Left lung (tissue), 10 donors: Measurements from ENCODE around the gene SCO2. TPM values are rescaled to one million over a fixed set of nuclear protein-coding genes. Genes with fewer than 3 reads are reported as not detected.

Experiments used
- ATAC-seq: fragments of 200-7000 bp; cut with Tn5 transposase; one replicate; pipeline ENCODE4 v1.9.1; 2020; ENCODE audit warnings: moderate library complexity
- DNase-seq, 4 donors: peaks; one replicate each; pipeline ENCODE4 v3.0.0-alpha.2; 2013 to 2020
- H3K27ac ChIP-seq, 2 donors: fragments of 200-600 bp; sonication (generic) in 1 of 2; one replicate each; pipeline versions ENCODE4 v1.5.0 to v1.8.0; 2020 to 2021
- H3K27me3 ChIP-seq, 2 donors: fragments of 200-600 bp; sonication (generic) in 1 of 2; one replicate each; pipeline versions ENCODE4 v1.5.0 to v1.8.0; 2020 to 2021
- H3K36me3 ChIP-seq, 2 donors: fragments of 200-600 bp; sonication (generic) in 1 of 2; one replicate each; pipeline versions ENCODE4 v1.5.0 to v1.8.0; 2020 to 2021
- H3K4me1 ChIP-seq, 2 donors: fragments of 200-600 bp; one replicate each; pipeline ENCODE4 v1.8.0; 2021
- H3K4me3 ChIP-seq, 2 donors: fragments of 200-600 bp; sonication (generic) in 1 of 2; one replicate each; pipeline versions ENCODE4 v1.5.0 to v1.8.0; 2020 to 2021; ENCODE audit warnings: mild to moderate bottlenecking in 1 of 2
- H3K9me3 ChIP-seq, 2 donors: fragments of 200-600 bp; sonication (generic) in 1 of 2; one replicate each; pipeline versions ENCODE4 v1.5.0 to v1.8.0; 2020 to 2021
- intact Hi-C, 2 donors: fragments of 100-400 bp; cut with DNase I; formaldehyde crosslinking; loops; one replicate each; pipeline versions ENCODE4 v1.11.2 to v1.14.2; 2022
- polyA plus RNA-seq, 6 donors: library from polyadenylated mRNA; unstranded; fragments of 120-200 nt; gene quantifications; one replicate each; pipeline ENCODE4 v1.2.1, GENCODE V29; 2013; ENCODE audit not compliant: insufficient read length in 6 of 6
- total RNA-seq, 2 donors: library from RNA; stranded (reverse); fragmentation: NEBNext Ultra II Directional; extraction: Animal tissue kit (Norgen Biotek cat#: 25700); gene quantifications; one replicate each; pipeline ENCODE4 v1.2.1, GENCODE V29; 2021
- TF ChIP-seq, protein P1 (sequence below), 2 donors: fragments of 200-600 bp; sonication (generic) in 1 of 2; IDR thresholded peaks; one replicate each; pipeline versions ENCODE4 v1.5.0 to v1.8.0; 2021; ENCODE audit warnings: antibody characterized with exemption in 2 of 2
- donor health status: DM: no; HTN: yes; CAD: no.
- donor health status: DM: no; HTN: no; CAD: no.

SCO2 gene
- total and polyA plus RNA-seq, 8 donors, result 1.1 to 3.3 (median 2.3) TPM; not detected in 1

GRCh38 chr22:50546326-50547262 is 21.2 kb upstream of the SCO2 start:
- H3K27ac ChIP-seq, result no peak overlapping the region
- peaks cover 7 to 64% of the 10 kb centered on the region in 2 donors for H3K4me1 ChIP-seq
- TF ChIP-seq, protein P1, sequence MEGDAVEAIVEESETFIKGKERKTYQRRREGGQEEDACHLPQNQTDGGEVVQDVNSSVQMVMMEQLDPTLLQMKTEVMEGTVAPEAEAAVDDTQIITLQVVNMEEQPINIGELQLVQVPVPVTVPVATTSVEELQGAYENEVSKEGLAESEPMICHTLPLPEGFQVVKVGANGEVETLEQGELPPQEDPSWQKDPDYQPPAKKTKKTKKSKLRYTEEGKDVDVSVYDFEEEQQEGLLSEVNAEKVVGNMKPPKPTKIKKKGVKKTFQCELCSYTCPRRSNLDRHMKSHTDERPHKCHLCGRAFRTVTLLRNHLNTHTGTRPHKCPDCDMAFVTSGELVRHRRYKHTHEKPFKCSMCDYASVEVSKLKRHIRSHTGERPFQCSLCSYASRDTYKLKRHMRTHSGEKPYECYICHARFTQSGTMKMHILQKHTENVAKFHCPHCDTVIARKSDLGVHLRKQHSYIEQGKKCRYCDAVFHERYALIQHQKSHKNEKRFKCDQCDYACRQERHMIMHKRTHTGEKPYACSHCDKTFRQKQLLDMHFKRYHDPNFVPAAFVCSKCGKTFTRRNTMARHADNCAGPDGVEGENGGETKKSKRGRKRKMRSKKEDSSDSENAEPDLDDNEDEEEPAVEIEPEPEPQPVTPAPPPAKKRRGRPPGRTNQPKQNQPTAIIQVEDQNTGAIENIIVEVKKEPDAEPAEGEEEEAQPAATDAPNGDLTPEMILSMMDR (IDR thresholded peaks at IDR 0.05), result no peak
- no peaks in the 10 kb centered on the region for H3K36me3 ChIP-seq
- intact Hi-C loops, result no loop called here
- ATAC-seq, result no peak
- H3K4me3 ChIP-seq, result no peak overlapping the region
- no peak for DNase-seq
- peaks cover 33 to 42% of the 10 kb centered on the region in 2 donors for H3K27me3 ChIP-seq
- H3K9me3 ChIP-seq, result no peaks in the 10 kb centered on the region

GRCh38 chr22:50545522-50546325 is 20.3 kb upstream of the SCO2 start, which contains the start of gene KLHDC7B:
Gene KLHDC7B (plus strand): TSS chr22:50545899. CDS start chr22:50546244, 345 bp downstream.
- DNase-seq, result no peak
- H3K27ac ChIP-seq, result peak within 1 kb of the TSS; percentile 79 to 100
- intact Hi-C loops, result no loop called here

GRCh38 chr22:50544746-50545253 is 19.4 kb upstream of the SCO2 start:
- intact Hi-C loops, result no loop called here
- Histone ChIP-seq H3K9me3 (no peaks in the 10 kb centered on the region), H3K36me3 (no peaks in the 10 kb centered on the region), H3K4me3 (peak overlapping the region in 1 of 2 donors; percentile 23), H3K27me3 (peaks cover 33 to 37% of the 10 kb centered on the region in 2 donors), H3K27ac (peak overlapping the region; percentile 79 to 100), H3K4me1 (peaks cover 23 to 82% of the 10 kb centered on the region in 2 donors)
- ATAC-seq (peak; percentile 29), DNase-seq (peak in 2 of 4 donors; percentile 81 to 85)
- TF ChIP-seq, protein P1 (IDR thresholded peaks at IDR 0.05), result no peak

More at GRCh38 chr22:50545522-50546325, 20.3 kb upstream of the SCO2 start, which contains the start of gene KLHDC7B:
- TF ChIP-seq, protein P1 (IDR thresholded peaks at IDR 0.05), result no peak
- Histone ChIP-seq H3K27me3 (peaks cover 33 to 42% of the 10 kb centered on the region in 2 donors), H3K4me1 (peaks cover 13 to 73% of the 10 kb centered on the region in 2 donors), H3K36me3 (no peaks in the 10 kb centered on the region), H3K4me3 (no peak within 1 kb of the TSS), H3K9me3 (no peaks in the 10 kb centered on the region)
- ATAC-seq, result no peak

DNA sequence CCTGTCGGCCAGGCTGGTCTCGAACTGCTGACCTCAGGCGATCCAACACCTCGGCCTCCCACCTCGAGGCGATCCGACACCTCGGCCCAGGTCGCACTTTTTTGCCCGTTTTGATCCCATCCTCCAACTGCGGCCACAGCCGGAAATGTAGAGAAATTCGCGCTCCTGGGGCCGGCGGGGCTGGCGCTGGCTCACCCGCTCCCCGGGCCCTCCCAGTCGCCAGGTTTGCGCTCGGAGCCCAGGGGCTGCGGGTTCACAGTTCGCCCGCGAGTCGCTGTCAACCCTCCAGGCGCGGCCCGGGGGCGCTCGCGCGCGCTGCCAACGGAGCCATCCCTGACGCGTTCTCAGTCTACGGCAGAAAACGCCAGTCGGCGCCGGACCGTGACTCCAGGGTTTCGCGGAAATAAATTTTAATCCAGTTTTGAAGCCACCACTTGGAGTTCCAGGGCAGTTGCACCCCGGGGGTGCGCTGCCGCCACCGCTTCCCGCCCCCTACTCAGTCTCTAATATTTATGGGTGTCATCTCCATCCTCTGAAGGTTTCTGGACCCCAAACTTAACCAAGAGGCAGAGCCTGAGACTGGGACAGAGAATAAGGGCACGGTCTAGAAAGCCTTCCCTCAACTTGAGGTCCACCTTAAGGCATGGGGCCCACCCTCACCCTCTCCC is 18.8 kb upstream of the SCO2 start:
- Histone ChIP-seq H3K27ac (peak overlapping the region; percentile 79 to 100), H3K4me3 (peak overlapping the region in 1 of 2 donors; percentile 23), H3K36me3 (no peaks in the 10 kb centered on the region), H3K9me3 (no peaks in the 10 kb centered on the region), H3K27me3 (peaks cover 29 to 31% of the 10 kb centered on the region in 2 donors), H3K4me1 (peaks cover 26 to 85% of the 10 kb centered on the region in 2 donors)
- ATAC-seq (peak; percentile 52), DNase-seq (peak; percentile 36 to 98 (median 82))
- TF ChIP-seq, protein P1 (IDR thresholded peaks at IDR 0.05), result peak; percentile 51 to 57
- intact Hi-C loops, result no loop called here
